Activated CD4-positive, alpha-beta T cell treated with anti-CD3 and anti-CD28 coated beads for 36 hours (primary cell): ENCODE results near the gene FNDC3B. TPM values are rescaled to one million over a fixed set of nuclear protein-coding genes. Genes with fewer than 3 reads are reported as not detected.

Experiments
- ATAC-seq: fragments of 200-7000 bp; cut with Tn5 transposase; one replicate; pipeline ENCODE4 v1.10.0; 2021; ENCODE audit warnings: mild to moderate bottlenecking, moderate library complexity
- CTCF ChIA-PET: fragments of 350-600 bp; sonication (Branson Sonifier 250); formaldehyde crosslinking; loops from one replicate; lab custom pipeline; 2021; ENCODE audit warnings: antibody characterized with exemption; lab: Charles Lee
- POLR2A ChIA-PET: fragments of 350-600 bp; sonication (Branson Sonifier 250); formaldehyde crosslinking; loops from one replicate; lab custom pipeline; 2021; ENCODE audit warnings: antibody characterized with exemption, inconsistent platforms; lab: Charles Lee
- DNase-seq: peaks from one replicate; pipeline ENCODE4 v3.0.0-alpha.2; 2020
- H3K27ac Mint-ChIP-seq: one replicate; pipeline ENCODE4 v1.8.0; 2021; ENCODE audit warnings: mixed read lengths
- H3K27me3 Mint-ChIP-seq: one replicate; pipeline ENCODE4 v1.8.0; 2021; ENCODE audit warnings: mixed read lengths
- H3K36me3 Mint-ChIP-seq: one replicate; pipeline ENCODE4 v1.8.0; 2021; ENCODE audit warnings: low read depth, mixed read lengths
- H3K4me1 Mint-ChIP-seq: one replicate; pipeline ENCODE4 v1.8.0; 2021; ENCODE audit warnings: mixed read lengths
- H3K4me3 Mint-ChIP-seq: one replicate; pipeline ENCODE4 v1.8.0; 2021; ENCODE audit warnings: mild to moderate bottlenecking, moderate library complexity, mixed read lengths
- H3K9me3 Mint-ChIP-seq: one replicate; pipeline ENCODE4 v1.8.0; 2021; ENCODE audit warnings: low read depth, mixed read lengths
- intact Hi-C, 2 experiments: fragments of 100-400 bp; cut with DNase I in 1 of 2; cut with micrococcal nuclease in 1 of 2; formaldehyde crosslinking; loops; one replicate each; pipeline versions ENCODE4 v1.14.2 to v1.15.1; 2022 to 2024; cut with DNase I, micrococcal nuclease
- total RNA-seq, 2 experiments: library from RNA; stranded (reverse); gene quantifications; one replicate each; pipeline ENCODE4 v1.2.3, GENCODE V29; 2021

The FNDC3B gene
- total RNA-seq, 2 experiments from 2014 or later, result 10.5 to 14.2 TPM

DNA sequence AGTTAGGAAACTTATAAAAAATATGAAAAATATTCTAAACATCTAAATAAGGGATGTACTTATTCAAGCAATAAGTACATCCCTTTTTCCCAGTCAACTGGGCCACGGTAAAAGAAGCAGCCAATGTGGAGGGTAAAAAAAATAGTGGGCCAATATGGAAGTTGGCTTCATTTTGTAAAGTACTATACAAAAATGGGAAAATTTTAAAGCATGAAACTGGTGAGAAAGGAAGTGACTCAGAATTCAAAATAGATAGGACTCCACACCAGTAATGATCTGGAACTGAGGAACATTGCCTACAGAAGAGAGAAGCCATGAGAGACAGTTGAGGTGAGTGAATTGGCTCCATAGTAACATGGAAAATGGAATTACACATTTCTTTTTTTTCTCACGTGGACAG lies 108.9 kb downstream of the FNDC3B start:
- ChIA-PET POLR2A (no interaction called here), CTCF (interaction anchor here (1.4 kb wide), 1 partner anchor 11 kb away, joined by 3 read pairs; no protein-coding TSS in a partner anchor)
- H3K4me1 Mint-ChIP-seq, result peaks cover 32% of the 10 kb centered on the region
- no peak overlapping the region for H3K4me3 Mint-ChIP-seq
- H3K27ac Mint-ChIP-seq, result no peak overlapping the region
- ATAC-seq (no peak), DNase-seq (no peak)
- no peaks in the 10 kb centered on the region for H3K27me3 Mint-ChIP-seq
- intact Hi-C loops, result no loop called here
- no peaks in the 10 kb centered on the region for H3K36me3 Mint-ChIP-seq
- H3K9me3 Mint-ChIP-seq, result no peaks in the 10 kb centered on the region

DNA sequence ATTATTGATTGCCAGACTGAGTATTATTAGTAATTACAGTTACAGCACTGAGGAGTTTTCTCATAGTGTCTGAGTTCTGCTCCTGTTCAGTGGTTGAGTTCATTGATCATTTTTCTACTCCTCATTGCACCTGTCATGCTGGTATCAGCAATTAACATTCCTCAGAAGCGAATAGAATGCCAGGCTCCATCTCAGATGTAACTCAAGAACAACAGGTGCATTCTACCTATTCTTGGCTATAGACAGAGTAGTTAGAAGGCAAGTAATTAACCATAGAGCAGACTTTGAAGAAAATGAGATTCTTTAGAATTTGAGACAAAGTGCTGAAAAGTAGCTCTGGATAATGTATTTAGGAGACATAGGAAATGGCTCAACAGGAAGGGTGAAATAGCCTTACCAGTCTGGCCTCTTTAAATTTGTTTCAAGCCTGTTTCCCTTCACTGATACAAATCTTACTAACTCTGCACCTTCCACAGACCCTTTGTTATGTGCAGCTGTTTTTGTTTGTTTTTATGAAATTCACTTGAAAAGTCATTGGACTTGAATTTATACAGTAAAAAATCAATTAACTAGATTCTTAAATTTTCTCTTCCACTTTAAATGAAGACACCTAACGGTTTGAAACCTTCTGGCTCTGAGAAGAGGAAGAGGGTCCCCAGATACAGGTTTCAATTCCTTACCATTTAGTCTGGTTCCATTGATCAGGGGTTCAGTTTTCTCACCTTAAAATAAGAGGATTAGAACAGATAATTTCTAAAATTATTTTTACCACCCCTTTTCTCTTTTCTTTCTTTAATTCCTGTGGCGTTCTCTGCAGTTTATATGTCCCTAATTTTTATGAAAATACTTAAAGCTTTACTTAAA lies 109.6 kb downstream of the FNDC3B start:
- peaks cover 38% of the 10 kb centered on the region for H3K4me1 Mint-ChIP-seq
- H3K9me3 Mint-ChIP-seq, result no peaks in the 10 kb centered on the region
- H3K27ac Mint-ChIP-seq, result no peak overlapping the region
- no peaks in the 10 kb centered on the region for H3K27me3 Mint-ChIP-seq
- no peaks in the 10 kb centered on the region for H3K36me3 Mint-ChIP-seq
- intact Hi-C loops, result no loop called here
- no peak overlapping the region for H3K4me3 Mint-ChIP-seq
- ChIA-PET CTCF (interaction anchor here (1.2 to 1.8 kb wide), 3 partner anchors 10 to 184 kb away, joined by 3 to 5 read pairs (median 4); no protein-coding TSS in a partner anchor), POLR2A (no interaction called here)
- DNase-seq (no peak), ATAC-seq (no peak)

DNA sequence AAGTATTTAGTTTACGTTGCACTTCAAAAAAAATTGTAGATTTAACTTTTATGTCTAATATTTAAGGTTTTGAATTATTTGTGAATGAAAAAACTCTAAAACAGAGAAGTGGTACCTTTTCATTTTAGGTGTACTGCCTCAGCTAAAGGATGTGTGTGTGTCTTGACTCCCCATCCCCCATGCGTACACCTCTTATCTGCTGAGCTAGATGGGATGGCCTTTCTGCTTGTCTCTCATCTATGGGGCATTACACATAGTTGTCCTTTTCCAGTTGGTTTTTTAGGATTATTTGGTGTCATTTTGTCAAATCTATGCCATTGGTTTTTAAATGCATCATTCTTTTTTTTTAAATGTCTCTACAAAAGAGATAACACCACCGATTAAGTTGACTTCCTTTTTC lies 110.9 kb downstream of the FNDC3B start:
- Mint-ChIP-seq H3K4me1 (peaks cover 41% of the 10 kb centered on the region), H3K27ac (no peak overlapping the region), H3K27me3 (no peaks in the 10 kb centered on the region), H3K4me3 (no peak overlapping the region), H3K9me3 (no peaks in the 10 kb centered on the region), H3K36me3 (peaks cover 3% of the 10 kb centered on the region)
- intact Hi-C loops, result no loop called here
- DNase-seq (no peak), ATAC-seq (no peak)
- POLR2A ChIA-PET, result no interaction called here
- CTCF ChIA-PET, result interaction anchor here (0.6 to 1.8 kb wide), 4 partner anchors 13 to 182 kb away, joined by 4 to 5 read pairs (median 4); no protein-coding TSS in a partner anchor

DNA sequence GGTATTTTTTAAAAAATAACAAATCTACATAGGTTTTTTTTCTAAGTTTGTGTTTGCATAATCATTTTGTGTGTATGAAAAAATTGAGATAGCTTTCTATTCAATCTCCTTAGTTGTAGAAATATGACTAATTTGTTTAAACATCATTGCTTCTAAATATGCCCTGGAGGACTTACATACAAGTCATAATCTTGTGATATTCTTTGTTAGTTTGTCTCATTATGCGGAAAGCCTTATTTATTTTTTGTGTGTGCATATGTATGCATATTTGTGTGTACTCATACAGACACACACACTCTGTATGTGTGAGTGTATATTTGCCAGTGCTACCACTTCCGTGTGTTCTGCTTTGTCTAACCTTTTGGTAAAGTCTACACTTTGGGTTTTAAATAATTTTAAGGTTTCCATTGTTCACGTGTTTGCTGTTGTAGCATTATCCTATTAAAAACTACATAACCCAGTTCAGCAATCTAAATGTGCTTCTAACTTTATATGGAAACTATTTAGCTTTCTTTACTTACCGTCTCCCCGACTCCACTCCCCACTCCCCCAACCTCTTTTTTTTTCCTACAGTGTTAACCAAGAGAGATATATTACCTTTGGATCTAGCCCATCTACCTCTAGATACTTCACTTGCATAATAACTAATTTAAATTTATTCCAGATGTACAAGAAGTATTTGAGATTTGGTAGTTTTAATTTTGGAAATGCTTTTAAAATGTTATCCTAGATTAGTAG lies 111.7 kb downstream of the FNDC3B start:
- intact Hi-C loops, result no loop called here
- no peak overlapping the region for H3K4me3 Mint-ChIP-seq
- ChIA-PET CTCF (no interaction called here), POLR2A (no interaction called here)
- H3K4me1 Mint-ChIP-seq, result peaks cover 38% of the 10 kb centered on the region
- H3K27me3 Mint-ChIP-seq, result no peaks in the 10 kb centered on the region
- ATAC-seq, result no peak
- H3K9me3 Mint-ChIP-seq, result no peaks in the 10 kb centered on the region
- no peak for DNase-seq
- H3K27ac Mint-ChIP-seq, result no peak overlapping the region
- H3K36me3 Mint-ChIP-seq, result peaks cover 3% of the 10 kb centered on the region

DNA sequence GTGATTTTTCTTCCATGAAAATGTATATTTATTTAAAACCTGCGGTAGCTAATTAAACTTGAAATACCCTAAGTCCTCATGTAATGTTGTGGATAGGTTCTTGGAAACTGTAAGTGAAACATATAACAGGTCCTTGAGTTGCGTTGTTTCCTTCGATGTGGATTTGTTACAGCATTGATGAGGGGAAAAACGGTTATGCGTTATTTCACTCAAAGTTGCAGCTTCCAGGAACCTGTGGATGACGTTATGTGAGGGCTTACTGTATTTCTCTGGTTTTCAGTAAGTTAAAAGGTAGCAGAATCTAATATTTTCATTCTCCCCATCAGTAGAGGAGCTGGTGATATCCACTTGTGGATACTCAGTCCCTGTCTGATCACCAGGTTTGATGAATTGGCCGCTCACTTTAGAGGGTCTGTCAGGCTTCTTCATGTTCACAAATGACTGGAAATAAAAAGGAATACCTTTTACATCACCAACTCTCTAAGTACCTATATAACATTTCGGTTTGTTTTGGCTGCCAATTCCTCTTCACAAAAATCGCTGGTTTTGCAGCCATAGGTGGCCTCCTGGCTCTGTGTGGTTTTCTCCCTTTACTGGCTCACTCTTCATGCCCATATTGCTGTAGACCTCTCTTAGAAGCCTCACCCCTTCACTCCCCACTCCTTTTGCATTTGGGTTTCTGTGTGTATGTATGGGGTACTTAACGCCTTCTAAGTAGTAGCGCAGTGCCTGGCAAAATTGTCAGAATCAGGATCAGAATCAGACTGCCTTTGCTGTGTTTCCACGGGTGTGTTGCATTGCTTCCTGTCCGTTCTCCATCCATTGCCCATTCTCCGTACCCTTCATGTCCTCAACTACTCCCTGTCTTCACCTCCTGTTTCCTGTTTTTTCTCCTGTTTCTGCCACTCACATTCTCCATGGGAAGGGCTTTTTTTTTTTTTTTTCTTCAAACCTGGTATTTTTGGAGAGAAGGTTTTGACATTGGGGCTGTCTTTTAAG lies 112.6 kb downstream of the FNDC3B start:
- no peaks in the 10 kb centered on the region for H3K9me3 Mint-ChIP-seq
- no peak for ATAC-seq
- intact Hi-C loops, result no loop called here
- peaks cover 38% of the 10 kb centered on the region for H3K4me1 Mint-ChIP-seq
- H3K4me3 Mint-ChIP-seq, result no peak overlapping the region
- H3K27me3 Mint-ChIP-seq, result no peaks in the 10 kb centered on the region
- no peak for DNase-seq
- ChIA-PET POLR2A (no interaction called here), CTCF (interaction anchor here (0.6 kb wide), 1 partner anchor 446 kb away, joined by 3 read pairs; no protein-coding TSS in a partner anchor)
- peaks cover 6% of the 10 kb centered on the region for H3K36me3 Mint-ChIP-seq
- H3K27ac Mint-ChIP-seq, result peak overlapping the region; percentile 23

DNA sequence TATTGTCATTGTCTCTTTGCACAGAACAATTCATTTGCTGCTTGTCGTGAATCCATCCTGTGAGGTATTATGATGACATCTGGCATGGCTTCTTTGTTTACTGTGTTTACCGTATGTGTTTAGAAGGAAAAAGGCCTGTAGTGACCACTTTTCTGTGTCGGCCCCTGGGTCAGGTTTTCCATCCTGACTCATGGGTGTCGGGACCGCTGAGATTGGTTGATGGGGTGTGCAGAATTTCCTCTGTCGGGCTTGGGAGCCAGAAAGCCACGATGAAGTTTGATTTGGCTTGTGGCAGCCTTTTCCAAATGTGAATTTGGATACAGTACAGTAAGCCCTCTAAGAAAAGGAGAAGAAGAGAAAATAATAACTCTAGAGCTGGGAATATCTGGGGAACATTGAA lies 113.5 kb downstream of the FNDC3B start:
- ChIA-PET POLR2A (no interaction called here), CTCF (interaction anchor here (0.6 kb wide), 1 partner anchor 447 kb away, joined by 3 read pairs; no protein-coding TSS in a partner anchor)
- intact Hi-C loops, result no loop called here
- peaks cover 7% of the 10 kb centered on the region for H3K36me3 Mint-ChIP-seq
- H3K9me3 Mint-ChIP-seq, result no peaks in the 10 kb centered on the region
- H3K4me3 Mint-ChIP-seq, result no peak overlapping the region
- no peak for ATAC-seq
- no peak for DNase-seq
- peaks cover 36% of the 10 kb centered on the region for H3K4me1 Mint-ChIP-seq
- H3K27me3 Mint-ChIP-seq, result no peaks in the 10 kb centered on the region
- peak overlapping the region; percentile 61 for H3K27ac Mint-ChIP-seq

DNA sequence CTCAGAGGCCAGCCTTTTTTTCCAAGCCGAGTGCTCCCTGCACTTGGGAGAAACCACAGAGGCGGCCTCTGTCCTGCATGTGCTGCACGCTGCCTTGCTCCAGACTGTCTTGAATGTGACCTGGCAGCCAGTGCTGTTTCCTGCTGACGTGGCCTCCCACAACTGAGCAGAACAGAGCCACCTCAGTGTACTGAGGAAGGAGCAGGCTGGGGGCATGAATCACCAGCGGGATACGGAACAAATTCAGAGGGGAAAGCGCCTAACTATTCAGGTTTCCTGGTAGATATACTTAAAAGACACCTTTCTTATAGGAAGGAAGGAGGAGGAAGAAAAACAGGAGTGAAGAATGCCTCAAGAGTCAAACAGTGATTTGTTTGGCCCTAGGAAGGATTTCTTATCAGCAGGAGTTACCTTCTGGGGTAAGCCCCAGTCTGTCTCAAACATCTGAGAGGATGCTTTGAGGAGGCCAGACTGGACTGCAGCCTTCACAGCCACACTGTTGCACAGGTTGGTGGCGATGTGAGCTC lies 114.0 kb downstream of the FNDC3B start:
- H3K36me3 Mint-ChIP-seq, result peaks cover 7% of the 10 kb centered on the region
- ChIA-PET CTCF (no interaction called here), POLR2A (no interaction called here)
- peaks cover 33% of the 10 kb centered on the region for H3K4me1 Mint-ChIP-seq
- H3K9me3 Mint-ChIP-seq, result no peaks in the 10 kb centered on the region
- ATAC-seq, result peak; percentile 99
- DNase-seq, result peak; percentile 72
- H3K27me3 Mint-ChIP-seq, result no peaks in the 10 kb centered on the region
- H3K27ac Mint-ChIP-seq, result peak overlapping the region; percentile 61
- H3K4me3 Mint-ChIP-seq, result no peak overlapping the region
- intact Hi-C loops, result no loop called here

DNA sequence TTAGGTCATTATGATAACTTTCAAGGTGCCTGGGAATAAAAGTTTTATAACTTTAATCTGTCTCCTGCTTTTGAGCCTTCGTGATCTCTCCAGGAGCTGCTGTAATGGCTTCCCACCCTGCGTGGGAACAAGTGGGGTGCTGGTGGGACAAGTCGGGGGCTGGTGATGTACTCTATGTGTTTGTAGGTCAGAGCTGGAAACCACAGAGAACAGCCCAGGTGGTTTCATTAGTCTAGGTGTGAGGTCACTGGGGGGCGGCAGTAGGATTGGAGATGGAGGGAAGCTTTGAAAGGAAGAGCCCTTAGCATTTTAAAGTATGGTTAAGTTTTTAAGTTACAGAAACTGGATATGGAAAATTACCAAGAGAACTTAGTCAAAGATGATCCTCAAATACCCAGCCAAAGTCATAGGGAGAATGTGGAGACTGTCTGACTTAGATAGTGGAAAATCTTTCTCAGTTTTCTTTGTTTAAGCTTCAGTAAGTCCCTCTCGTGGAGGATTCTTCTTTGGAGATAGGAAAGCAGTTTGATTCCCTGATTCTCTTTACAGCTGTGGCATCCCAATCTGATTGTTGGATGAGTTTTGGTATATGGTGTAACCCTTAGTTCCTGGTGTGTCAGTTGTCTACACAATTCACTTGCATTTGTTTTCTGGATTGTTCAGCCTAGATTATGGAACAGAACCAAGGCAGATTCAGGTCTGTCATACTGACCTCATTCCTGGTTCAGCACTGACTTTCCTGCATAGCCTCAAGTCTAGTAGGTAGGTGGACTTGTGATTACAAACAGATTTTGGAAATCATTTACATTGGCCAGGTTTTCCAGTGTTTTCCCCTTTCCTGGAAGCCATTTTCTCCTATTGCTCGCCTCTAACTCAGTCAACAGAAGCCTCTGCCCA lies 115.6 kb downstream of the FNDC3B start:
- intact Hi-C loops, result no loop called here
- Mint-ChIP-seq H3K9me3 (no peaks in the 10 kb centered on the region), H3K4me3 (no peak overlapping the region), H3K4me1 (peaks cover 29% of the 10 kb centered on the region), H3K27me3 (no peaks in the 10 kb centered on the region), H3K36me3 (peaks cover 7% of the 10 kb centered on the region), H3K27ac (peak overlapping the region; percentile 67)
- ChIA-PET CTCF (no interaction called here), POLR2A (no interaction called here)
- ATAC-seq (no peak), DNase-seq (no peak)

DNA sequence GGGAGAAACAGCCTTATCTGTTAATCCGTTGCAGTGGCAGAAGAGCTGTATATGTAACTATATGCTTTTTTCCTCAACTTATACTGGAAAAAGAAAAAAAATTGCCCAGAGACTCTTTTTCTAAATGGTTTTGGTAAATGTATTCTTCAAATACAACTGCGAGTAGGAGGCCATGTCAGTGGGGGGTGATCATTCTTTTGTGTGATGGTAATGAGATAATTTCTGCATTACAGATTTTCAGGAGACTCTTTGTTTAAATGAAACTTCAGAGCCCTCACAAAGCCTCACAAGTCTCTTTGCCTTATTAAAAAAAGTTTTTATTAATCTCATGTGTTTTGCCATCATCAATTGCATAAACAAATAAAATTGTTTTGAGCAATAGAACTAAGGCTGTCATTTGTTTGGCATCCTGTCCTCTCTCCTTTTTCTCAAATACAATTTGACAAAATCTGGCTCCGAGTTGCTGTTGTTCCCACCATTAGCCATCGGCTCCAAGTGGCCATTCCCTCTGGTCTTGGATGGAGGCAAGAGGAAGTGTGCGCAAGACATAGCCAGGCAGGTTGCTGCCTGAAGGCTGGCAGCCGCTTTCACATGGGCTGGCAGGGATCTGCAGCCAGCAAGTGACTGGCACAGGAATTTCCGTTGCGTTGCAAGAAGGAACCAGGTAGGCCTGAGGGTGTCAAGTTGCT lies 116.7 kb downstream of the FNDC3B start:
- Mint-ChIP-seq H3K36me3 (peaks cover 7% of the 10 kb centered on the region), H3K4me3 (no peak overlapping the region), H3K27ac (no peak overlapping the region), H3K9me3 (no peaks in the 10 kb centered on the region), H3K27me3 (no peaks in the 10 kb centered on the region), H3K4me1 (peaks cover 29% of the 10 kb centered on the region)
- ChIA-PET POLR2A (no interaction called here), CTCF (no interaction called here)
- ATAC-seq (no peak), DNase-seq (no peak)
- intact Hi-C loops, result no loop called here

DNA sequence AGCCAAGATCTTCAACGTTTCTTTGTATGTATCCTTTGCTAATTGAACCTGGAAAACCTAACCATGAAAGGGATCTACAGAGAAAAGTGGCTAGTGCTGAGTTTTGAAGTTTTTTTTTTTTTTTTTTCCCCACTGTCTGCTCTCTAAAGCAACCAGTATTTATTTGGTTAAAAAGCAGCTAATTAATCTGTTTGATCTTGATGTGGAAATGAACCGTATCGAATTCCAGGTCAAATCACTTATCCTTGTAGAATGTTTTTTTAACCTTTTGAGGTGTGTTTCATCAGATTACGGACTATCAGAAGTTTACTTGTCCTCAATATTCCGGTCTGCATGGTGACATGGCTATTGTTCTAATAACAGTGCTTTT lies 117.2 kb downstream of the FNDC3B start:
- ATAC-seq (no peak), DNase-seq (no peak)
- Mint-ChIP-seq H3K27me3 (no peaks in the 10 kb centered on the region), H3K27ac (no peak overlapping the region), H3K4me1 (peaks cover 29% of the 10 kb centered on the region), H3K9me3 (no peaks in the 10 kb centered on the region), H3K4me3 (no peak overlapping the region), H3K36me3 (peaks cover 7% of the 10 kb centered on the region)
- POLR2A ChIA-PET, result no interaction called here
- CTCF ChIA-PET, result interaction anchor here (0.7 kb wide), 1 partner anchor 123 kb away, joined by 3 read pairs; no protein-coding TSS in a partner anchor
- intact Hi-C loops, result no loop called here
